Body of pancreas (tissue), 4 donors: ENCODE results near the gene CDC42EP4.

Source experiments
- CTCF ChIP-seq, 7 experiments: fragments of 450-650 bp in 4 of 7; fragments of 200-600 bp in 3 of 7; sonication (generic) in 3 of 7; IDR thresholded peaks; one replicate each; pipeline ENCODE4 v1.5.1; 2016 to 2019; ENCODE audit warnings: antibody characterized with exemption in 7 of 7
- POLR2A ChIP-seq, 3 donors: fragments of 450-650 bp; IDR thresholded peaks; one replicate each; pipeline ENCODE4 v1.6.1; 2016; ENCODE audit warnings: antibody characterized with exemption in 3 of 3, mild to moderate bottlenecking in 2 of 3

GRCh38 chr17:73301369-73301768 is 10.4 kb downstream of the CDC42EP4 start:
- no peak for TF ChIP-seq CTCF (IDR thresholded peaks at IDR 0.05)
- TF ChIP-seq POLR2A (IDR thresholded peaks at IDR 0.05), result no peak
